HEK293 (cell line): Measurements from ENCODE around the gene HECA.

Experiments
- CTCF ChIP-seq: fragments of 450-650 bp; formaldehyde crosslinking; IDR thresholded peaks from 2 replicates; pipeline ENCODE4 v1.5.1; 2016; ENCODE audit warnings: missing biosample characterization, missing genetic modification characterization
- PRDM10 ChIP-seq: fragments of 450-650 bp; formaldehyde crosslinking; IDR thresholded peaks from 2 replicates; pipeline ENCODE4 v1.5.1; 2016; ENCODE audit warnings: missing biosample characterization, missing genetic modification characterization
- ZBTB1 ChIP-seq: fragments of 450-650 bp; formaldehyde crosslinking; IDR thresholded peaks from 2 replicates; pipeline ENCODE4 v1.5.1; 2016; ENCODE audit warnings: missing biosample characterization, missing genetic modification characterization
- ZFP37 ChIP-seq: fragments of 450-650 bp; formaldehyde crosslinking; IDR thresholded peaks from 2 replicates; pipeline ENCODE4 v1.5.1; 2016; ENCODE audit warnings: missing biosample characterization, missing genetic modification characterization

GRCh38 chr6:139166238-139166955 lies 31.5 kb downstream of the HECA start:
- TF ChIP-seq ZFP37 (tag by site-specific recombination) (no peak), PRDM10 (no peak), ZBTB1 (tag by site-specific recombination) (no peak), CTCF (tag by site-specific recombination) (no peak)
